Thymus (tissue), 11 donors: Measurements from ENCODE around the gene NCKAP5L. TPM values are rescaled to one million over a fixed set of nuclear protein-coding genes. Genes with fewer than 3 reads are reported as not detected.
A peak's percentile ranks its signal among the peaks of the same experiment; 100 is the strongest.
"Not testable (repeated sequence)": the region's sequence is repeated elsewhere in the genome, so short reads cannot be mapped to it uniquely, and the experiment has no call there.

Source experiments
- DNase-seq, 9 donors: peaks; one replicate each; pipeline ENCODE4 v3.0.0-alpha.2; 2013; ENCODE audit warnings: low spot score in 9 of 9, low read depth in 6 of 9, missing footprints in 1 of 9
- H3K27ac ChIP-seq, 2 donors: one replicate each; pipeline ENCODE4 v1.5.1; 2013; ENCODE audit warnings: control low read depth in 1 of 2, low read depth in 1 of 2, low read length in 1 of 2, mild to moderate bottlenecking in 1 of 2, moderate library complexity in 1 of 2
- H3K27me3 ChIP-seq, 2 donors: one replicate each; pipeline ENCODE4 v1.5.1; 2013; ENCODE audit warnings: low read length in 1 of 2; ENCODE audit not compliant: control insufficient read depth in 2 of 2, insufficient read depth in 1 of 2
- H3K36me3 ChIP-seq, 2 donors: one replicate each; pipeline ENCODE4 v1.5.1; 2013; ENCODE audit warnings: low read length in 1 of 2, mild to moderate bottlenecking in 1 of 2, moderate library complexity in 1 of 2; ENCODE audit not compliant: control insufficient read depth in 2 of 2, insufficient read depth in 2 of 2
- H3K4me1 ChIP-seq, 2 donors: one replicate each; pipeline ENCODE4 v1.5.1; 2013; ENCODE audit warnings: low read length in 2 of 2; ENCODE audit not compliant: control insufficient read depth in 2 of 2, insufficient read depth in 2 of 2
- H3K4me3 ChIP-seq, 2 donors: one replicate each; pipeline ENCODE4 v1.5.1; 2013; ENCODE audit warnings: low read length in 2 of 2, control low read depth in 1 of 2, mild to moderate bottlenecking in 1 of 2
- H3K9me3 ChIP-seq, 2 donors: one replicate each; pipeline ENCODE4 v1.5.1; 2013; ENCODE audit warnings: low read length in 1 of 2, mild to moderate bottlenecking in 1 of 2; ENCODE audit not compliant: control insufficient read depth in 2 of 2, insufficient read depth in 1 of 2
- WGBS: extraction: QIAGEN DNeasy Blood & Tissue Kit; methylation state at CpG from one replicate; pipeline ENCODE4 v1.1.7; 2013; 5-methylcytosine and 5-hydroxymethylcytosine counted together
- polyA plus RNA-seq: library from polyadenylated mRNA; stranded (reverse); fragments of 200-250 nt; gene quantifications from one replicate; pipeline ENCODE4 v1.2.3, GENCODE V29; 2013
- total RNA-seq: library from RNA; stranded (reverse); fragments of 120-200 nt; gene quantifications from one replicate; pipeline ENCODE4 v1.2.4, GENCODE V29; 2013
- donor health status: healthy.

Gene NCKAP5L
- total and polyA plus RNA-seq, 2 donors, result 5.6 to 17.5 TPM

GRCh38 chr12:49784756-49785409, 43.3 kb downstream of the NCKAP5L start:
- H3K4me3 ChIP-seq, result no peak overlapping the region
- no peaks in the 10 kb centered on the region for H3K4me1 ChIP-seq
- no peak overlapping the region for H3K27ac ChIP-seq
- 97% methylated on average over 4 of the region's 4 CpGs for WGBS
- no peaks in the 10 kb centered on the region for H3K36me3 ChIP-seq
- H3K27me3 ChIP-seq, result peaks cover 0 to 5% of the 10 kb centered on the region in 2 donors
- H3K9me3 ChIP-seq, result no peaks in the 10 kb centered on the region
- DNase-seq, result no peak

GRCh38 chr12:49783917-49784676, 44.1 kb downstream of the NCKAP5L start:
- Histone ChIP-seq H3K4me3 (no peak overlapping the region), H3K9me3 (no peaks in the 10 kb centered on the region), H3K27me3 (peaks cover 0 to 5% of the 10 kb centered on the region in 2 donors), H3K36me3 (no peaks in the 10 kb centered on the region), H3K27ac (no peak overlapping the region), H3K4me1 (no peaks in the 10 kb centered on the region)
- WGBS, result 71% methylated on average over 7 of the region's 7 CpGs
- peak in 1 of 9 donors; percentile 10 for DNase-seq

GRCh38 chr12:49780914-49781313, 47.3 kb downstream of the NCKAP5L start:
- not testable (repeated sequence) for H3K4me3 ChIP-seq, DNase-seq, H3K9me3 ChIP-seq, H3K27ac ChIP-seq, H3K27me3 ChIP-seq, H3K36me3 ChIP-seq
- WGBS, result 98% methylated on average over 6 of the region's 6 CpGs
- peaks cover 0 to 15% of the 10 kb centered on the region in 2 donors for H3K4me1 ChIP-seq

GRCh38 chr12:49779581-49779980, 48.6 kb downstream of the NCKAP5L start:
- WGBS, result 93% methylated on average over 2 of the region's 2 CpGs
- Histone ChIP-seq H3K4me3 (no peak overlapping the region), H3K36me3 (no peaks in the 10 kb centered on the region), H3K27ac (no peak overlapping the region), H3K27me3 (peaks cover 0 to 5% of the 10 kb centered on the region in 2 donors), H3K9me3 (no peaks in the 10 kb centered on the region), H3K4me1 (peaks cover 0 to 18% of the 10 kb centered on the region in 2 donors)
- DNase-seq, result no peak

GRCh38 chr12:49777800-49778748, 50.1 kb downstream of the NCKAP5L start:
- peak in 8 of 9 donors; percentile 27 to 74 (median 48) for DNase-seq
- Histone ChIP-seq H3K4me3 (no peak overlapping the region), H3K4me1 (peaks cover 0 to 18% of the 10 kb centered on the region in 2 donors), H3K36me3 (no peaks in the 10 kb centered on the region), H3K27me3 (no peaks in the 10 kb centered on the region), H3K9me3 (no peaks in the 10 kb centered on the region), H3K27ac (no peak overlapping the region)
- WGBS, result 60% methylated on average over 19 of the region's 19 CpGs

- H3K27me3 ChIP-seq, result no peaks in the 10 kb centered on the region
- no peak for DNase-seq
- H3K4me3 ChIP-seq, result no peak overlapping the region
- H3K4me1 ChIP-seq, result peaks cover 0 to 18% of the 10 kb centered on the region in 2 donors
- 93% methylated on average over 3 of the region's 3 CpGs for WGBS
- H3K36me3 ChIP-seq, result no peaks in the 10 kb centered on the region
- no peaks in the 10 kb centered on the region for H3K9me3 ChIP-seq
- no peak overlapping the region for H3K27ac ChIP-seq
Observed at GRCh38 chr12:49777341-49777740, 50.9 kb downstream of the NCKAP5L start.

- no peaks in the 10 kb centered on the region for H3K36me3 ChIP-seq
Observed at GRCh38 chr12:49776858-49777257, 51.4 kb downstream of the NCKAP5L start.

GRCh38 chr12:49776413-49776812, 51.8 kb downstream of the NCKAP5L start:
- Histone ChIP-seq H3K9me3 (no peaks in the 10 kb centered on the region), H3K36me3 (no peaks in the 10 kb centered on the region), H3K4me3 (no peak overlapping the region), H3K27me3 (no peaks in the 10 kb centered on the region), H3K27ac (peak overlapping the region in 1 of 2 donors; percentile 46), H3K4me1 (peaks cover 0 to 18% of the 10 kb centered on the region in 2 donors)
- DNase-seq, result peak in 7 of 9 donors; percentile 29 to 72 (median 36)
- WGBS, result 23% methylated on average over 7 of the region's 7 CpGs

More at GRCh38 chr12:49776858-49777257, 51.4 kb downstream of the NCKAP5L start:
- no peaks in the 10 kb centered on the region for H3K27me3 ChIP-seq
- no peaks in the 10 kb centered on the region for H3K9me3 ChIP-seq
- H3K4me3 ChIP-seq, result no peak overlapping the region
- no peak for DNase-seq
- peaks cover 0 to 18% of the 10 kb centered on the region in 2 donors for H3K4me1 ChIP-seq
- peak overlapping the region in 1 of 2 donors; percentile 43 for H3K27ac ChIP-seq
- 86% methylated on average over 5 of the region's 5 CpGs for WGBS
